GM21576 (cell line): ENCODE measurements around the gene TMBIM1.

Experiments used
- ATAC-seq: cut with Tn5 transposase; IDR thresholded peaks from one replicate; pipeline ENCODE4 v1.9.1; 2021; ENCODE audit warnings: mild to moderate bottlenecking, moderate library complexity; ENCODE audit not compliant: unreplicated experiment

Gene TMBIM1

GRCh38 chr2:218260166-218260565 is 32.1 kb downstream of the TMBIM1 start:
- no peak for ATAC-seq

DNA sequence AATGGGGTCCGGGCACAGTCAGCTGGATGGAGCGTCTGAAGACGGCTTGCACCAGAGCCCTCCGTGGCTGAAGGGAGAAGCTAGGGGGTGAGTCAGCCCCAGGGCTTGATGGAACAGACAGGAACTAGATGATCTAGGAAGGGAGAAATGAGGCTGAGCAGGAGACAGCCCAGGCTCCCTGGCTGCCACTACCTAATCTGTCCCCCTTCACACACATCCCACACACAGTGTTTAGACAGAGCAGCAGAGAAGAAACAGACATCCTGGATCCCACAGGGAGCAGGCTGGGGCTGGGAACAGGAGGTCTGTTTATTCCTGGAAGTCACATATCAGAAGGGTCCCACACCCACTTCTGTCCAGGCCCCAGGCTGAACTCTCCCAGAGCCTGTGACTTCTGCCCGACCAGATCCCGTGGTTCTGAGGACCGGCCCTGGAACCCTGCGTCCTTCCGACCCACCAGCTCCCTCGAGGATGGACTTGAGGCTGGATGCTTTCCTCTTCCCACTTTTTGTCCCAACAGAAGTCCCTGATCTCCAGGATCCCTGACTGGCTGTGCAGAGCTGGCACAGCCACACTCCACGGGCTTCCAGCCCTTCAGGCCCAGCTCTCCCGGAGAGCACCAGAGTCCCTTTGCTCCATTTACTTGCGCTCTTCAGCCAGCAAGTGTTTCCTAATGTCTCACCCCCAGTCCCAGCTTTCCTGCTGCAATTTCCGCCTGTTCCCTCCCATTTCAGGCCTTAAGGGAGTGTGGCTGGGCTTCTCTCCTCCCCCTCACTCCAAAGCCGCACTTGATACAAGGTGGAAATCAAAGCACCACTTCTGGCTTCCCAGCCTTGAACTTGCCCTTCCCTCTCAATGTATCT is 33.0 kb downstream of the TMBIM1 start:
- ATAC-seq = no peak

DNA sequence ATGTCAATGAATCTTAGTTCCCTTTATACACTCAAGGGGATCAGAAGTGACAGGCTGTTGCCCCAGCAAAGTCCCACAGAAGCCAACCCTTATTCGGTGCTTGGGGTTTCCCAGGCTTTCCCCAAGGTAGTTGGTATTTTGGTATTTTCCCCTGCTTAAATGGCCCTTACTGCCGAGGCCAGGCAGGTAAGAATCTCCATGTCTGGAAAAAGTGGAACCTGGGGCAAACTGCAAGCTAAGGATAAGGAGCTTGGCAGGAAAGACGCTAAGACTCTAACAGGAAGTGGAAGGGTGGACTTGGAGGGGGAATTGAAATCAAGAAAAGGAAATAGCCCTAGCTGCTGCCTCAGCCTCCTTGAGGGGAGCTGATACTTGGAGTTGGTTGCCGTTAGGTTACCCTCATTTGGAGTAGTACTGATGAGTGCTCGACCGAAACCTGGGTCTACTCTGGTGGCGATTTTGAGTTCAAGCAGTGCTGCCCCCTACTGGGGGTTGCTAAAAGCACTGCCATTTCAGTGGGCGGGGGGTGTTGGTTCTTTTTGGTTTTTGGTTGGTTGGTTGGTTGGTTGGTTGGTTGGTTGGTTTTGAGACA is 34.8 kb downstream of the TMBIM1 start:
- peak; percentile 65 for ATAC-seq

- ATAC-seq = no peak
These were observed 35.5 kb downstream of the TMBIM1 start for GRCh38 chr2:218256612-218257350.

DNA sequence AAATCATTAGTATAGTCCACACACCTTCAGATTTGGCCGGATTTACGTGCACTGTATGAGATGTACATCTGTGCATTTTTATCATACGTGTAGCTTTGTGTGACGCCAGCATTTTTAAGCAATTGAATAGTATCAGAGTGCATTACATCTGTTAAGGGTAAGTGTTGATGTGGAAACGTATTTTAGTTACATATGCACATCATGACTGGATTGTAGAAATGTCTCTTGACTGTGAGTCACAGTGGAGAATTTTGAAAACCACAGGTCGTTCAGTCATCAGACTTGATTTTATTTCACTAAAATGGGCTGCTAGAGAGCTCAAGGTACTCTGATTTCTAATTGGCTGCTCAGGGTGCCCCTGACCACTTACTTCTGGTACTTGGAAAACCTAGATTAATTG is 36.9 kb downstream of the TMBIM1 start:
- ATAC-seq = no peak

DNA sequence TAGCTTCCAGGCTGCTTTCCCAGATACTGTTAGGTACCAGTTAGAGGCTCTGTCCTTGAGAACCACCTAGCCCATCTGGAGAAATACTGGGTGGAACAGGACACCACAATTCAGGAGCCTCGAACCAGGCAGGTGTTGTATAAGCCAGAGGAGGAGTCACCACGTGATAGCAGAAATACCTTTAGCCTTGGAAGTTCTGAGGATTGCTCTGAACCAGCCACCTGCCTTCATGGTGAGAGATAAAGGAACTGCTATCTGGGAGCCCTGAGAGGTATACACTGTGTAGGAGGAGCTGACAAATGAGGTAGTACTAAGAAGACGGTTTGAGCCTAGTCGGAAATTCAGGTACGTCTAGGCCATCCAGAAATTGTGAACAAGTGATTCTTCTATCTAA is 39.1 kb downstream of the TMBIM1 start:
- no peak for ATAC-seq

- no peak for ATAC-seq
These were observed 39.6 kb downstream of the TMBIM1 start for GRCh38 chr2:218252509-218253231.

GRCh38 chr2:218249691-218250090 is 42.6 kb downstream of the TMBIM1 start:
- no peak for ATAC-seq

DNA sequence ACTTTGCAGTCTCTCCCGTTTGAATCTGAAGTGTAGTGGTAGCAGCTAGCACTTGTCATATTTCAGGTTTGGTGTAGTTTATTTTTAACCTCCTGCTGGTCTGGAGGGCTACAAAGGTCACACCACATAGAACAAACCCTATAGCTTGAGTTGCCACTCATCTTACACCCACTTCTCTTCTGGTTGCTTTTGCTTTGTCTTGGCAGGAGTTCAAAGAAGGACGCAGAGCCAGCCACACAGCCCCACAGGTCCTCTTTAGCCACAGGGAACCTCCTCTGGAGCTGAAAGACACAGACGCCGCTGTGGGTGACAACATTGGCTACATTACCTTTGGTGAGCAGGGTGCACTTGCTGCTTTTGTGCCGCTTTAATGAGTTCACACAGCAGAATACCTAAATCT is 47.1 kb downstream of the TMBIM1 start:
- no peak for ATAC-seq

- ATAC-seq = no peak
These were observed 47.6 kb downstream of the TMBIM1 start for GRCh38 chr2:218244665-218245064.

- no peak for ATAC-seq
These were observed 48.1 kb downstream of the TMBIM1 start for GRCh38 chr2:218244204-218244603.

DNA sequence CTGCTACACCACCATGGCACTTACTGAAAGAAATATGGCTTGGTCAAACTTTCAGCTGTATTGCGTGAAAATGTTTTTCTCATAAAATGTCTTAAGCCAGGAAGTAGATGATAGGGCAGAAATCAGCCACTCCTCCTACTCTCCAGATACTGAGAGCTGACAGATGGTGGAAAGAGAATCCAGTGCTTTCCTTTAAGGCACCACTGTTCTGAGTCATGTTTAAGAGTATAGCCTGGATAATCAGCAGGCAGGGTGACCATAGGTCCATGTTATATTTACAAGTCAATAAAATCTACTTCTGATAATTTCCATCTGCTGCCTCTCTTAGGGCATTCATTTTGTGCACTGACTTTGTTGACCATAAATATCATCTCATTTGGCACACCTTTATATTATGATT is 53.4 kb downstream of the TMBIM1 start:
- ATAC-seq = no peak

GRCh38 chr2:218236829-218237228 is 55.5 kb downstream of the TMBIM1 start:
- ATAC-seq = no peak

GRCh38 chr2:218235017-218235416 is 57.3 kb downstream of the TMBIM1 start:
- ATAC-seq = no peak

GRCh38 chr2:218234521-218234920 is 57.8 kb downstream of the TMBIM1 start:
- ATAC-seq = no peak

- no peak for ATAC-seq
These were observed 58.8 kb downstream of the TMBIM1 start for GRCh38 chr2:218233543-218233942.

DNA sequence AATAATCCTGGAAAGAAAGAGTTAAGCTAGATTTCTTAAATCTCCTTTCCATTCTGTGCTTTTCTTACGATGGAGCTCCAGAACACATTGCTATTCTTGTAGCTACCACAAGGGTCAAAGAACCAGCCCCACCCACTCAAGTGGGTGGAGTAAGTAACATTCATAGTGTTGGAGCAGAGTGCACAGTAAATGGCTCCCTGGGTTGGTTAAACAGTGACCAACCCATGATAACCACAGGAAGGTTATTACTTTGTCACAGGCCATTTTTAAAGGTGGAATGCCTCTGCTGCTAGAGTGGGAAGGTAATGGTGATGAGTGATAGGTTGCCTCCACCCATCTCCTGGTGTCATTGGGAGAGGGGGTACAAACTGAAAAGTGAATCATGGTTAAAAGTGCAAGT is 61.4 kb downstream of the TMBIM1 start:
- ATAC-seq = peak; percentile 36

- no peak for ATAC-seq
These were observed 62.5 kb downstream of the TMBIM1 start for GRCh38 chr2:218229851-218230250.

DNA sequence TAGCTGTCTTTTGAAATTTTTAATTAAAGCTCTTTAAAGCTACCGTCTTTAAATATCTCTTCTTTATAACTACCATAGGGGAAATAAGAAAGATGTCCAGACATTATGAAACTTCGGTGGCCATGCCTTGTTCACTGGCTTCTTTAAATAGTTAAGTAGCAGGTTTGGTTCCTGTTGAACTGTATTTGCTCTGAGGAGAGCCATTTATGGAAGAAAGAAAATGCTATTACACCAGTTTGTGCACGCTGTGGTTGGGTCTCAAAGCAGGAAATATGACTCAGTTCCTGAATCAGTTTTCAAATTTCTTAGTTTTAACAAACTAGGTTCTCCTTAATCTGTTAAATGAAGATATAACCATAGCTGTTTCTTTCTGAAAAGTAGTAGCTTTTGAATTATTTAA is 63.1 kb downstream of the TMBIM1 start:
- ATAC-seq = peak; percentile 91

- no peak for ATAC-seq
These were observed 63.8 kb downstream of the TMBIM1 start for GRCh38 chr2:218228366-218229090.

DNA sequence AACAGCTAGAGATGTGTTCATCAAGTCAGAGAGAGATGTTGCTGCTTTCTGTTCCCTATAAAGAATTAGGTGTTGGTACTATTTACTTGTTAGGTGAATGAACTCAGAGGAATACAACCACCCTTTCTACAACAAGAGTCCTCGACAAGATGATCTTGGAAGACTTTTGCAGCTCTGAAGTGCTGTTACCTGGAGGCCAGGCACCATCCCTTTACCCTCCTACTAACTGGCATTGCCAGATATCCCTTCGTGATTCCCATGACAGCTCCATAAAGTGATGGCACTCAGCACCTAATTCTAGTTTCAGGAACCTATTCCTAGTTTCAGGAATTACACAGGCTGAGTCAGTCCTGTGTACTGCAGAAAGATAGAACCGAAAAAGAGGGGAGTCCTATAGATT is 65.4 kb downstream of the TMBIM1 start:
- no peak for ATAC-seq
